GM18909 (cell line): ENCODE measurements around the gene TMEM179.
"Not testable (repeated sequence)": the region's sequence is repeated elsewhere in the genome, so short reads cannot be mapped to it uniquely, and the experiment has no call there.

Experiments used
- ATAC-seq: cut with Tn5 transposase; IDR thresholded peaks from one replicate; pipeline ENCODE4 v1.9.1; 2021; ENCODE audit warnings: mild to moderate bottlenecking; ENCODE audit not compliant: unreplicated experiment, poor library complexity

Gene TMEM179

GRCh38 chr14:104589338-104590195 lies 15.0 kb downstream of the TMEM179 start:
- ATAC-seq, result no peak

DNA sequence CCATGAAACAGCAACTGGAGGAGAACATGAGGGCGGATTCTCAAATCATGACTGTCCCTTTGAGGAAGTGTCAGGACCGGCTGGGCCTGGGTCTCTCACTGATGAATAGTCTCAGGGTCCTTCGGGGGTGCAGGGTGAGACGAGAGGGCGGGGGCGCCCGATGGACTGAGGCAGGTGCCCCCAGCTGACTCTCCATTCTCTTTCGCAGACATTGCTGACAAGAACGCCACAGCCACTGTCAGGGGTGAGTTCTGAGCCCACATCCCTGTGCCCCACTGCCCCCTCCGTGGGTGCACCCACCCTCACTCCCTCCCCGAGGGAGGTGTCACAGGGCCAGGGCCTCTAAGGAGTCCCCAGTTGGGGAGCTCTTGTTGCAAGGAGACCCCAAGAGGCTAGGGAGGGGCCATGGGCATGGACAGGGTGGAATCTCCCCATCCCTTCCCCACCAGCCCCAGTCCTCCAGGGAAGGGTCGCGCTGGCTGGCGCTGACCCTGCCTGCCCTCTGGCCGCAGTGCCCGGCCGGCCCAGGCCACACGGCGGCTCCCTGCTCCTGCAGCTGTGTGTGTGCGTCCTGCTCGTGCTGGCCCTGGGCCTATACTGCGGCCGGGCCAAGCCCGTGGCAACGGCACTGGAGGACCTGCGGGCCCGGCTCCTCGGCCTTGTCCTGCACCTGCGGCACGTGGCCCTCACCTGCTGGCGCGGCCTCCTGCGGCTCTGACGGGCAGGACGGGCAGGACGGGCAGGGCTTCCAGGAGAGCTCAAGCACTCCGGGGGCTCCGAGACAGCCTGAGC lies 16.3 kb downstream of the TMEM179 start:
- ATAC-seq, result no peak

DNA sequence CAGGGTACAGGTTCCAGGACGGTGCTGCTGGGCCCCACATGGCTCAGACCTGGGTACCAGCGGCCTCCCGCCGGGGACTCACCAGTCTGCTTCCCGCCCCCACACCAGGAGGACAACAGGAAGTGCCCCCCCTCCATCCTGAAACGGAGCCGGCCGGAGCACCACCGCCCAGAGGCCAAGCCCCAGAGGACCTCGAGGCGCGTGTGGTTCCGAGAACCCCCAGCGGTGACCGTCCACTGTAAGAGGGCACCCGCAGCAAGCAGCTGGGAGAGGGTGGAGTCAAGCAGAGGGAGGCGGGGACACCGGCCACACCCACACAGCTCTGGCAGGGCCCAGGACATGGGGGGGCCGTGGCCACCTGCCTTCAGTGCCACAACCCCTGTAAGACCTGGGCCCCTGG lies 16.9 kb downstream of the TMEM179 start:
- ATAC-seq, result no peak

GRCh38 chr14:104586832-104587620 lies 17.5 kb downstream of the TMEM179 start:
- ATAC-seq, result no peak

GRCh38 chr14:104585966-104586697 lies 18.4 kb downstream of the TMEM179 start:
- ATAC-seq, result no peak

- no peak for ATAC-seq
Measured at GRCh38 chr14:104584557-104584956, 20.0 kb downstream of the TMEM179 start.

DNA sequence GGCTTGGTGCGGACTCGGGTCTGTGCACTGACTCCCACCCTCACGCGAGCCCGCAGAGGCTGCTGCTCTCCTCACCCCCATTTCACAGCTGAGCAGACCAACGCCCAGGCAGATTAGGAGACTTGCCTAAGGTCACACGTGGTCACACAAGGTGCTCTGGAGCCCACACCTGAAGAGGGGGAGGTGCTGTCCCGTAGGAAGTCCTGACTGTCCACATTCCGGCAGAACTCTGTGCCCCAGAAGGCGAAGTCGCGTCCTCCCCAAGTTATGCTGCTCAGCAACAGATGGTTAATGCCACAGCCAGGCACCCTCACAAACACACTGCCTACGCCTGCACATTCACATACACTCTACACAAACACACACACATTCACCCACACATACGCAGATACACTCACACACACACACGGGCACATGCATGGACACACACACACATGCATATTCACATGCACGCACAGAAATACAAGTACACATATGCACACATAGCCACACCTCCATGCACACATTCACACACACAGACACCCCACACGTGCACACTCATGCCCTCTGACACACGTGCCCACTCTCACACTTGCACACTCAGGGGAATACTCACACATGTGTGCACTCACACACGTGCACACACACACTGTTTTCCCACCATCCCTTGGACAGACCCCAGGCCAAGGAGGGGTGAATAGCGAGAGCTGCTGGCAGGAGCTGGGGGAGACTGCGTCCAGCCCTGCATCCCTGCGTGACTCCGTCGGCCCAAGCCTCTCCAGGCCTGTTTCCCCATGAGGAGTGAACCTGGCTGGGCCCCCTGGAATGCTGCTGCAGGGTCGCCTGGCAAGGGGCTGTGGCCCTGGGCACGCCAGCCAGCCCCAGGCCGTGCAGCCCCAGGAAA lies 20.9 kb downstream of the TMEM179 start:
- ATAC-seq, result no peak

DNA sequence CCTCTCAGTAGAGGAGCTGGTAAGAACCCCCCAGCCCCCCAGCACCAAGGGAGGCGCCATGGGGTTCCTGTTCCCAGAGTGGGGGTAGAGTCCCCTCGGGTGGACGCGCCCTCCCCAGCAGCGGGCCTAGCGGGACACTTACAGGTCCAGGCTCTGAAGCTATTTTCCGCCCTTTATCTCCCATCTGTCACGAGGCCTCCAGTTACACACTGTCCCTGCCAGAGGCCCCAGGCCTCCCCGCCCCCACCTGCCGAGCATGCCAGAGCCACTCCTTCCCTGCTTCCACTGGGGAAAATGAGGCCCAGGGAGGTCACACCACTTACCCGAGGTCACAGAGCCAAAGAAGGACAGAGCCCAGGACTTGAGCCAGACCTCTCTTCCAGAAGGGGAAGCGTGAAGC lies 21.9 kb downstream of the TMEM179 start:
- ATAC-seq, result no peak

DNA sequence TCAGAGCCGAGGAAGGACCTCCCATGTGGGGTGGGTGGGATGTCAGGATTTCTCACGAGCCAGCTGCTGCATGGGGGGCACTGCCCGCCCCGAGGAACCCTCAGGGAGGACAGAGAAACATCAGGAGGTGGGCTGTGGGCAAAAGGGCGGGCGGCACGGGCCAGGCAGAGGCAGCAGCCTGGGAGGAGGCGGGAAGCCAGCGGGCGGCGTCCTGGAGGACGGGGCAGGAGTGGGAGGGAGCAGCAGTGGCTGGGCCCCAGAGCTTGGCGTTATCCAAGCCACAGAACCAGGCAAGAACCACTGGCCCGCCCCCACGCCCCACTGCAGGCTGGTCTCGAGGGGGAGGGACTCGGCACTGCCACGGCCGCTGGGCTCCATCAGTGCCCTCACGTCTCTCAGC lies 22.6 kb downstream of the TMEM179 start:
- ATAC-seq, result no peak

DNA sequence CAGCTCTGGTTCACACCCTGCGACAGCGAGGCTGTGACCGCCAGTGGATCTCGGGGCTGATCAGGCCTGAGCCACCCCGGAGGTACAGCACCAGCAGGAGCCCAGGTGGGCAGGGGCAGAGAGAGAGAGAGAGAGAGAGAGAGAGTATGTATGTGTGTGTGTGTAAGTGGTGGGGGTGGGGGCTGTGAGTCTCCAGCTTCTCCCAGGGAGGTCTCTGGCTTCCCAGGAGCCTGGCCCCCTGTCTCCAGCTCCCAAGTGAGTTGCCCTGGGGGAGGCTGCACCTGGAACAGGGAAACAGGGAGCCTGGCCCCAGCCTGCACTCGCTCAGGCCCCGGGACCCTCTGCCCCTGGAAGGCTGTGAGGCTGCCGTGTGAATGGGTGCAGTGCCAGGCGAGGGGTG lies 23.1 kb downstream of the TMEM179 start:
- no peak for ATAC-seq

- ATAC-seq, result no peak
Measured at GRCh38 chr14:104580961-104581360, 23.6 kb downstream of the TMEM179 start.

- ATAC-seq, result not testable (repeated sequence)
Measured at GRCh38 chr14:104579939-104580338, 24.6 kb downstream of the TMEM179 start.

DNA sequence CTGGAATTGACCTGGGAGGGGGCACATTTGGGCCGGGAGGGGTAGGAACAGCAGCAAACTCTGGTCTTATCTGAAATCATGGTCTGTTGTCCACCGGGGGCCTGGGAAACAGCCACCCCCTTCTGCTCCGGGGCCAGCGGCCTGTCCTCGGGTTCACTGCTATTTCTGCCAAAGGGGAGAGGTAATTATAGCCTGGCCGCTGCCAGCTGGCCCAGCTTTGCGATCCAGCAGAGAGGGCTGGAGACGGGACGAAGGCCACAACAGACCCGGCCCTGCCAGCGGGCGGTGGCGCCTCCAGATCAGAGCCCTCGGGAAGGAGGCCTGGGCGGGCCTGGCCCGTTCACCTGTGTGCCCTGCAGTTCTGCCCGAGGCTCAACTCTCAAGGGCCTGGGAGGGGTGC lies 25.1 kb downstream of the TMEM179 start, which contains the start of gene C14orf180:
Gene C14orf180 (plus strand): TSS at position 258 of the 400 bp plus-strand sequence. CDS start 6,667 bp downstream, outside the sequence.
- no peak for ATAC-seq

DNA sequence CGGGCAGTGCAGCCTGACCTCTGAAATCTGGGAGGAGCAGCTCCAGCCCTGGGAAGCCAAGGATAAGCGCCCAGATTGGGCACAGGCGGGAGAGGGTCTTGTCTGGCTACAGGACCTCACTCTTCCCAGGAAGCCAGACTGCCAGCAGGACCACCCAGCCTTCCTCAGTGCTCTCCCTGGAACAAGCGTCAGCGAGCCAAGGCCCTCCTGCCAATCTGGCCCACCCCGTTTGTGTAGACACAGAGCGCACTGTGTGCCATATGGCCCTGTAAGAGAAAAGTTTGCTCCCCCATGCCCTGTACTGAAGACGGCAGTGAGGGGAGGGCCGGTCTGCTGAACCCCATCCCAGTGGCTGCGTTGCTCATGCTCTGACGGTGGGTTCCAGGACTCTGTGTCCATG lies 26.3 kb downstream of the TMEM179 start:
- no peak for ATAC-seq

DNA sequence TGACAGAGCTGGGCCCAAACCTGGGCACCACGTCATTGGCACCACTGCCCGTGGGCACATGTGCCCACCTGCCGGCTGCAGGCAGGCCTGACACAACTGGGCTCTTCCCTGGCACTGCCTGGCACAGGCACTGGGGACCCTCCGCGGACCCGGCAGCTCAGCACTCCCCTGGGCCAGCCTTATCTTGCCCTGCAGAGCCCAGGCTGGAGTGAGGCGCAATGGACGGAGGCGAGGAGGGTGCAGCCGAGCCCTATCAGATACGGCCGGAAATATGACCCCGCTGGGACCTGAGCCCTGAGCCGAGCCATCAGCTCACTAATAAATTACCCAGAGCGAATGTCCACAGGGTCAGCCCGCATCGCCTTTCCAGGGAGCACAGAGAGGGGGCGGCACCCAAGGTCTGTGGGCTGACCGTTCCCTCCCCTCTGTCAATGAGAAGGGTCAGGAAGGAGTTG lies 26.7 kb downstream of the TMEM179 start:
- ATAC-seq, result no peak

DNA sequence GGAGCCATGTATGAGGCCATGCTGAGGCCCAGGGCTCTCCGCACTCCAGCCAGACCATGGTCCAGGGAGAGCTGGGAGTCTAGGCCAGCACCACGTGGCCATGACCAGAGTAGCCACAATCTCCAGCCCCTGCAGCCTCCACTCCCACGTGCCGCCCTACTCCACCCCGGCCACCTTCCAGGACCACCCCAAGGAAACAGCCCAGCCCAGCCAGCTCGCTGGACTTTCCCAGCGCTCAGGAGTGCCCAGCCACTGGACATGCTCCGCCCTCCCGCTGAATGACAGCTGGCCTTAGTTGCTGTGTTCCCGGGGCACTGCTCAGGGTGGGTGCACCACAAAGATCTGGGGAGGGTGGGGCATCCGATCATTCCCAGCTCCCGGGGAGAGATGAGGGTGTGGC lies 27.1 kb downstream of the TMEM179 start:
- no peak for ATAC-seq

- ATAC-seq, result no peak
Measured at GRCh38 chr14:104576970-104577332, 27.6 kb downstream of the TMEM179 start.

- no peak for ATAC-seq
Measured at GRCh38 chr14:104576232-104576969, 28.2 kb downstream of the TMEM179 start.
